ENCODE measurements around the gene FOCAD.

The FOCAD gene

DNA sequence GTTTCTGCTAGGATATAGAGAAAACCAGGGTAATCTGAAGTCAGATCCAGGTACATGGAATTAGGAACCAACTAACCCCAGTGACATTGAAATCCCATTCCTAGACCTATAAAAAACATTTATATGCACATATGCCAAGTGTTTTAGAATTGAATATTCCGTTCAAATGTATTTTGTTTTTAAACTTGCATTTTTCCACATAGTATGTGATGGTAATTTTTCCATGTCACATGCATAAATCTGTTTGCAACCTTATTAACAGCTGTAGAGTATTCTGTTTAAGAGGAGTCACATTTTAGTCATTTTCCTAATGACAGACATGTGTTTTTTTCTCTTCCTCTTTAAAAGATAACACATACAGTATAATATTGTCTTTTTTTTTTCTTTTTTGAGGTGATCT lies 50.2 kb downstream of the FOCAD start:
- no peaks in the 10 kb centered on the region for H3K9me3 Mint-ChIP-seq (ENCODE audit: low read depth)
- peaks cover 2% of the 10 kb centered on the region for H3K4me1 Mint-ChIP-seq (ENCODE audit: low read depth)
- no peak overlapping the region for H3K27ac Mint-ChIP-seq
- no peak overlapping the region for H3K4me3 Mint-ChIP-seq
- H3K27me3 Mint-ChIP-seq = no peaks in the 10 kb centered on the region
- H3K36me3 Mint-ChIP-seq = peaks cover 23% of the 10 kb centered on the region

DNA sequence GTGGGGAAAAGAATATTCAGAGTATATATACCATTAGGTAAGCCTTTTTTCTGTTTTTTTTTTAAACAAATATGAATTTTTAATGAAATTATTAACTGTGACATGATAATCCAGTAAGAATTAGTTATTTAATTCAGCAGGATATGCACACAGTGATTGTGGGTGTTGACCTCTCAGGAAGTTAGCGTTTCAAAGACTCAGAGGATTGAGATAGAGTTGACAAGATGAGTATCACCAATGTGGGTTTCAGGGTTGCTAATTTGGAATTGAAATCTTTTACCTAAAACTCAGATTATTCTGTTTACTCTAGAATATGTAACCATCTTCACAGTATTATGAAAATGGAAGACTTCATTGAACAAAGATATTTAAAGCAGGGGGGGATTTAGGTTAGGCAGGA lies 56.2 kb downstream of the FOCAD start:
- Mint-ChIP-seq H3K27me3 (no peaks in the 10 kb centered on the region), H3K9me3 (ENCODE audit: low read depth) (no peaks in the 10 kb centered on the region), H3K36me3 (peaks cover 33% of the 10 kb centered on the region), H3K4me1 (ENCODE audit: low read depth) (peaks cover 15% of the 10 kb centered on the region), H3K4me3 (no peak overlapping the region), H3K27ac (peak overlapping the region; percentile 36)

DNA sequence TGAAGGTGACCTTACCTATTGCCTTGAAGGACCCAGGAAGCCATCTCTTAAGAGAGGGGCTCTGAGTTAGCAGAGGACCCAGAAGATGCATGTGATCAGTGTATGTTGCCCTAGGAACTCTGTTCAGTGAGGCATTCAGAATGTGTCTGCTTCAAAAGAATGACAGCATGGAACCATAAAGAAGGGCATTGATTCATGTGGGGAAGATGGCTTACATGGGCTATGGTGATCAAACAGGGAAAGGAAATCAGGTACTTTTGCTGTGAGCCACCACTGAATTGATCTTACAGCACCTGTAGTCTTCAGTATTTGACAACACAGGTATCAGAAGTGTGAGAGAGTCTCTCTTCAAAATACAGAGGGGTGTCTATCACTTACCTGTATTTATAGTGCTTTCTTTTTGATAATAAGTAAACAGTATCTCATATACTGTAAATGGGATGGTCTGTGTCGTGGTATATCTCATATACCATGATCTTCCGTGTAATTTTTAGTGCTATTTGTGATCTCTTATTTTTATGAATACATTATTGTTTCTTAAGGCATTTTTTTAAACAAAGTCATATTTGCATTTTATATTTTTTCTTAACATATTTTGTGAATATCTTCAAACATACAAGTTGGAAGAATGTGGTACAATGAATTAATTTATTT lies 57.0 kb downstream of the FOCAD start:
- Mint-ChIP-seq H3K27ac (no peak overlapping the region), H3K4me1 (ENCODE audit: low read depth) (peaks cover 15% of the 10 kb centered on the region), H3K9me3 (ENCODE audit: low read depth) (no peaks in the 10 kb centered on the region), H3K4me3 (no peak overlapping the region), H3K27me3 (no peaks in the 10 kb centered on the region), H3K36me3 (peaks cover 33% of the 10 kb centered on the region)

DNA sequence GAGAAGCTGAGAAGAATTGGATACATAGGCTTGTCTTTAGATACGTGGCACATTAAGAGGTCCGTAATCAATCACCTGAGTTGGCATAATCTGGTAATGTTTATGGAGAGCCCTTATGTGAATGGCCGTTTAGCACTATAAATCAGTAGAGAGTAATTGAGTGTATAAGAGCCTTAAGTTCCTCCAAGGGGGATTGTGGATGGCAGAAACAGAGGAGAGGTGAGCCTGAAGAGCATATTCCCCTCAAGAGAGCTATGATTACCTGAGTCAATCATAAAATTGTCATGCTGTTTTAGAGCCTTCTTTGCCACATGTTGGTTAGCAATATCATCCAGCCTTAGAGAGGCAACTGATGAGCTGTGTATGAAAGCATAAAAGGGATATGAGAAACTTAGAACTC lies 58.8 kb downstream of the FOCAD start:
- Mint-ChIP-seq H3K27me3 (no peaks in the 10 kb centered on the region), H3K27ac (no peak overlapping the region), H3K4me1 (ENCODE audit: low read depth) (peaks cover 15% of the 10 kb centered on the region), H3K4me3 (no peak overlapping the region), H3K9me3 (ENCODE audit: low read depth) (no peaks in the 10 kb centered on the region), H3K36me3 (peaks cover 25% of the 10 kb centered on the region)

DNA sequence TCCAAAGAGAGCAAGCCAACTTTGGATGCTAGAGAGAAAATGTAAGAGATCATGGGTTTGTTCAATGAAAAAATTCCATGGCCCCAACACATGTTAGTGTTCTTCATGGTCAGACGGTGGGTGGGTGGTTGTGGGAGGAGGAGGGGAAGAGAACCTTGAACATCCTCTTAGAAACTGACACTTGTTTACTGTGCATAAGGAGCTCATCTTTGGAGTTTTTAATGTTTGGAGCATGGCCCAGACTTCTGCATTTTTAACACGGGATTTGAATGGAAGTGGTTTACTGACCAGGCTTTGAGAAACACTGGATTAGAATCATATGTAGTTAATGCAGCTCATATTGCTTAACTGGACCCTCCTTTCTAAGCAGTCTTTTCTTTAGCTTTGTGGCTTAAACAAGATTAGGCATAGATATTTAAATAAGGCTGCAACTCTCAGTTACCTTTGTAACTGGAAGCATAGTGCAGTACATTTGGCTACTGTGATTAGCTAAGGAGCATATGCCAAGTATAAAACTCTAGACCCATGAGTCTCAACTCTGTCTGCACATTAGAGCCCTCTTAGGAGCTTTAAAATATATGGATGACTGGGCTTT lies 60.1 kb downstream of the FOCAD start:
- Mint-ChIP-seq H3K27me3 (no peaks in the 10 kb centered on the region), H3K4me3 (no peak overlapping the region), H3K27ac (no peak overlapping the region), H3K36me3 (peaks cover 18% of the 10 kb centered on the region), H3K4me1 (ENCODE audit: low read depth) (peaks cover 15% of the 10 kb centered on the region), H3K9me3 (ENCODE audit: low read depth) (no peaks in the 10 kb centered on the region)

DNA sequence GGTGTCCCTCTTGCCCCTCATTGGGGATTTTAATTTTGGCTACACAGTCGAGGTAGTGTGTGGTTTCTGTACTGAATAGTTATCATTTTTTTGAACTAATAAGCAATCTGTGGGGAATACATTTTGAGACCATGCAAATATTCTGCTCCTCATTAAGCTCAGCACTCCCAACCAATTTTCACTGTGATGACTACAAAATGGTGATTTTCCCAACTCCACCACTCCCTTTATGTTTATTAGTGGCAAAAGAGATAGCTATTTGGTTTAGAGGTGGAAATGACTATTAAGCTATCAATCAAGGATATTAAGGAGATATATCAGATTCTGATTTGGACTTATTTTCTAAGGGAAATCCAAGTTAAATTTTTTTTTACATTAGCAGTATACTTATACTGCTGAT lies 62.9 kb downstream of the FOCAD start:
- no peak overlapping the region for H3K4me3 Mint-ChIP-seq
- H3K4me1 Mint-ChIP-seq (ENCODE audit: low read depth) = no peaks in the 10 kb centered on the region

DNA sequence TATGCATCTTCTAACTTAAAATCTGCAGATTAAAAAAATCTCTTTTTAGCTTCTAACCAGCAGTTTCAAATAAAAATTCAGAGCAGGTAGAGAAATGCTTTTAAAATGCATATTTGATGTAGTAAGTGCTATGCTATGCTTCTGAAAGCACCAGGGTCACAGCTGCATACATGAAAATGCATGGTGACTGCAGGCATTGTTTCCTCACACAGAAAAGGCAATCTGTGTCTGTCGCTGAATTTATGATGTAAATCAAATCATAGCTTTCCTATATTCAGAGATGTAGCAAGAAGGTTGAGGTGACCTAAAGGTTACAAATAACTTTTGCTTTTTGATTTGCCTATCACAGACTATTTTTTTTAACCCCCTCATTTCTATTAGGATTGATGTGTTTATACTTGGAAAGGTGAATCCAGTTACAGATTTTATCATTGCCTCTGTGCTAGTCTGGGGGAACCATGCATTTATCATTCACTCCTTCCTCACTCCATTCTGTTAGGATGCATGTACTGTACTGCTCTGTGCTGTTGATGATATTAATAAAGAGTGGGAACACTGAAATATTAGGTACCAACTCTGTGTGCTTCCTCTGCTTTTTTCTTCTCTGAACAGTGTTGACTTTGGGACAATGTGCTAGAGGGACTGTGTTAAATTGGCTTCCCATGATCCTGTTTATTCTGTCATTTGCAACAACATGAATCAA lies 65.6 kb downstream of the FOCAD start:
- no peaks in the 10 kb centered on the region for H3K9me3 Mint-ChIP-seq (ENCODE audit: low read depth)
- H3K27ac Mint-ChIP-seq = no peak overlapping the region
- no peaks in the 10 kb centered on the region for H3K27me3 Mint-ChIP-seq
- no peak overlapping the region for H3K4me3 Mint-ChIP-seq
- H3K4me1 Mint-ChIP-seq (ENCODE audit: low read depth) = no peaks in the 10 kb centered on the region
- peaks cover 3% of the 10 kb centered on the region for H3K36me3 Mint-ChIP-seq

More for the DNA sequence above, 62.9 kb downstream of the FOCAD start:
- Mint-ChIP-seq H3K9me3 (ENCODE audit: low read depth) (no peaks in the 10 kb centered on the region), H3K36me3 (peaks cover 14% of the 10 kb centered on the region), H3K27me3 (no peaks in the 10 kb centered on the region), H3K27ac (no peak overlapping the region)

DNA sequence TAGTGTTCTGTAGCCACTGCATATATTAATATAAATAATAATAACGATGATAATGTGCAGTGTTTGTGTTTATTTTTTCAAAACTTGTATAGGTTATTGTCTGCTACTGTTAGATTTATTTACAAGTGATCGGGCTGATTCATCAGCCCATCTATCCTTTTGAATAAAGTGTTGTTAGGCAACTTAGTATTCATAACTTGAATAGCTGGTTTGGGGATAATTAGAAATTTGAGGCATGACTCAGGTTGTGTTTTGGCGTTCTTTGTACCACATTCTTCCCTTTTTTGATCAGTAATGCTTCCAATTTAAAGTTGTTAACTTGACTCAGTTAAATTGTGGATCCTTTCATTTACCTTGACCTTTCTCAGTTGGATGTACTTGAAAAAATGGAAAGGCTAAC lies 69.7 kb downstream of the FOCAD start:
- H3K9me3 Mint-ChIP-seq (ENCODE audit: low read depth) = no peaks in the 10 kb centered on the region
- no peaks in the 10 kb centered on the region for H3K4me1 Mint-ChIP-seq (ENCODE audit: low read depth)
- H3K4me3 Mint-ChIP-seq = no peak overlapping the region
- H3K27ac Mint-ChIP-seq = no peak overlapping the region
- no peaks in the 10 kb centered on the region for H3K27me3 Mint-ChIP-seq
- H3K36me3 Mint-ChIP-seq = peaks cover 12% of the 10 kb centered on the region

DNA sequence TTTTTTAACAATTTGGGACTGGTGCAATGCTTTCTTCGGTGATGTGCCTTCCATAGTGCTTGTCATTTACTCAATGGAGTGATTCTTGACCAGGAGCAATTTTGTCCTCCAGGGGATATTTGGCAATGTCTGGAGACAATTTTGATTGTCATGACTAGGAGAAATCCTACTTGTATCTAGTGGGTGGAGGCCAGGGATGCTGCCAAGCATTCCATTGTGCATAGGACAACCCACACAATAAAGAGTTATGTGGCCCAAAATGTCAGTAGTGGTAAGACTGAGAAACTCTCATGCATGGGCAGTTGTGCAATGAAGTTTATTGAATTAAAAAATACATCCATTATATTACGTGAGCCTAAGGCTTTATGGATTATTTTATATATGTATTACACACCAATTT lies 70.5 kb downstream of the FOCAD start:
- Mint-ChIP-seq H3K27ac (no peak overlapping the region), H3K9me3 (ENCODE audit: low read depth) (no peaks in the 10 kb centered on the region), H3K4me1 (ENCODE audit: low read depth) (no peaks in the 10 kb centered on the region), H3K4me3 (no peak overlapping the region), H3K27me3 (no peaks in the 10 kb centered on the region), H3K36me3 (peaks cover 12% of the 10 kb centered on the region)

DNA sequence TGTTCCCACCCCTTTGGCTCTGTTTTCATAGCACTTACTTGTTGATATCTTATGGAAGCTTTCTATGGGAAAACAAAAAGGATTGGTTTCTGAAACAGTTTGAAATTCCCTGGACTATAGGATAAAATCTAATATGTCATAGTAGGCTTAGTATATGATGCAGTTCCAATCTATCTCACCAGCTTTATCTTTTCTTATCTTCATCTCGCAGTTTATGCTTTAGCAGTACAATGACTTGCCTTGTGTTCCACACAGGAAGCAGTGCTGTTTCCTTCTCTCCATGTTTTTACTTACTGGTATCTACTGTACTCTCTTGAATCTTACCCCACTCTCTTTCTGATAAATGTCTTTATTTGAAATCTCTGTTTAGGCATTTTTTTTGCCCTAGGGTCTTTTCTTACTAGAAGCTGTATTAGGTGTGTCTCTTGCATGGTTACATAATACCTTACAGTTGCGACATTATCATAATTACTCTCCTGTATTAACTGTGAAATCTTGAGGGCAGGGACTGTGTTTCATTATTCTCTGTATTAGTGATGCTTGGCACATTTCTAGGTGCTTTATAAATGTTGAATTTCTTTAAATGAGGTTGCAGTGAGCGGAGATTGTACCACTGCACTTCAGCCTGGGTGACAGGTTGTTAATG lies 76.3 kb downstream of the FOCAD start:
- H3K27ac Mint-ChIP-seq = no peak overlapping the region
- H3K27me3 Mint-ChIP-seq = no peaks in the 10 kb centered on the region
- no peaks in the 10 kb centered on the region for H3K4me1 Mint-ChIP-seq (ENCODE audit: low read depth)
- peaks cover 22% of the 10 kb centered on the region for H3K36me3 Mint-ChIP-seq
- H3K4me3 Mint-ChIP-seq = no peak overlapping the region
- no peaks in the 10 kb centered on the region for H3K9me3 Mint-ChIP-seq (ENCODE audit: low read depth)

DNA sequence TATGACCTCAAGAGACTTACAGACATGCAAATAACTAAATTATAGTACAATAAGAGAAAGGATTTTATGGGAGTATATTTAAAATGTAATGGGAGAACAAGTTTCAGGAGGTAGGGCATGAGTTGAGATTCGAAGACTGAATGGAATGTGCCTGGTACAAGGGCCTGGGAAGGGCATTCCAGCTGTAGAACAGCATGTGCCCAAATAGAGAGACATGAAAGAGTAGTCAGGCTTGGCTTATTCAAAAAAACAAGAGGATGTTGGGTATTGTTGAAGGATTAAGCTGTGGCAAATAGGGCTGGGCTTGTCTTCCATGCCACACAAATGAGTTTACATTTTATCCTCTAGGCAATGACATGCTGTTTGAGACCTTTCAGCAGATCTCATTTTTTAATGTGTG lies 86.9 kb downstream of the FOCAD start:
- Mint-ChIP-seq H3K9me3 (ENCODE audit: low read depth) (no peaks in the 10 kb centered on the region), H3K27ac (no peak overlapping the region), H3K36me3 (peaks cover 44% of the 10 kb centered on the region), H3K4me1 (ENCODE audit: low read depth) (no peaks in the 10 kb centered on the region), H3K4me3 (no peak overlapping the region), H3K27me3 (no peaks in the 10 kb centered on the region)

DNA sequence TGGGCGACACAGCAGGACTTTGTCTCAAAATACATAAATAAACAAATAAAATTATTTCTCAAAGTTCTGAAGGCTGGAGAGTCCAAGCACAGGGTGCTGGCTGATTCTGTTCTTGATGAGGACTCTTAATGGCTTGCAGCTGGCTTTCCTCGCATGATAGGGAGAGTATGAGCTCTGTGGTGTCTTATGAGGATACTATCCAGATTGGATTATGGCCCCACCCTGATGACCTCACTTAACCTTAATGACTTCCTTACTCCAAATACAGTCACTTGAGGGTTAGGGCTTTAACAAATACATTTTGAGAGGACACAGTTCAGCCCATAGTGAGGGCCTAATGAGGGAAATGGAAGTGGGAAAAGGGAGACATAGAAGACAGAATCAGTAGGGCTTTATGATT lies 87.7 kb downstream of the FOCAD start:
- H3K36me3 Mint-ChIP-seq = peaks cover 39% of the 10 kb centered on the region
- H3K4me1 Mint-ChIP-seq (ENCODE audit: low read depth) = no peaks in the 10 kb centered on the region
- H3K27me3 Mint-ChIP-seq = no peaks in the 10 kb centered on the region
- H3K27ac Mint-ChIP-seq = no peak overlapping the region
- H3K4me3 Mint-ChIP-seq = no peak overlapping the region
- H3K9me3 Mint-ChIP-seq (ENCODE audit: low read depth) = no peaks in the 10 kb centered on the region

DNA sequence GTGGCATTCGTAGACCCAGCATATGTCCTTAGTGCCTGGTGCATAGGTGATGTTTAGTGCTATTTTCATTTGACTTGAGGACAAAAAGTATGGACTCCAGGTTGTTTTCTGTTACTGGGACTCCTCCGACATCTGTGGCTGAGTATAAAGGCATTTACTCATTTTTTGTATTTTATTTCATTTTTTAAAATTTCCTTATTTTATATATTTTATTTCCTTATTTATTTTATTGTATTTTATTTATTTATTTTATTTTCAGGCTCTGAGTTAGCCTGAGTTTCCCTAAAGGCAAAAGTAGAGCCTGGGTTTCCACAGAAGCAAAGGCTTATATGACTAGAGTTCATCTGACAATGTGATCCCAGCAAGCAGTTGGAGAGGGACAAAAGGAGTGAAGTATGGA lies 91.6 kb downstream of the FOCAD start:
- H3K27me3 Mint-ChIP-seq = no peaks in the 10 kb centered on the region
- no peaks in the 10 kb centered on the region for H3K4me1 Mint-ChIP-seq (ENCODE audit: low read depth)
- H3K4me3 Mint-ChIP-seq = no peak overlapping the region
- no peak overlapping the region for H3K27ac Mint-ChIP-seq
- peaks cover 37% of the 10 kb centered on the region for H3K36me3 Mint-ChIP-seq
- H3K9me3 Mint-ChIP-seq (ENCODE audit: low read depth) = no peaks in the 10 kb centered on the region

DNA sequence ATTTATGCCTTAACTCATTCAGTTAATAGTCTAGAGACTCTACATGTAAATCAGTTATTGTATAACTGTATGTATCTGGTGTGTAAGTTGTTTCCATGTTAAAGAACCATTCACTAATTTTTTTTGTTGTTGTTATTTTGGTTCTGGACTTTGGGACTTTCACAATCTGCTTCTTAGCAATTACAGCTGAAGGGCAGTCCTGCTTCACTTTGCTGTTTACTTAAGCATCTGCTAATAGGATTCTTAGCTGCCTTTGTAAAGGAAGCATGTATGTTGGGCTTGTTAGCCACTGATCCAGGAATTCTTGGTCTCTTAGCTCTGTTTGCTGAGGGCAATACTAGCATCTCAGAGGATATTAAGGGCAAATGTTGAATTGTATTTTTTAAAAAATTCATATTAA lies 97.0 kb downstream of the FOCAD start:
- Mint-ChIP-seq H3K4me1 (ENCODE audit: low read depth) (no peaks in the 10 kb centered on the region), H3K36me3 (peaks cover 35% of the 10 kb centered on the region), H3K27me3 (no peaks in the 10 kb centered on the region), H3K4me3 (no peak overlapping the region), H3K27ac (no peak overlapping the region), H3K9me3 (ENCODE audit: low read depth) (no peaks in the 10 kb centered on the region)

DNA sequence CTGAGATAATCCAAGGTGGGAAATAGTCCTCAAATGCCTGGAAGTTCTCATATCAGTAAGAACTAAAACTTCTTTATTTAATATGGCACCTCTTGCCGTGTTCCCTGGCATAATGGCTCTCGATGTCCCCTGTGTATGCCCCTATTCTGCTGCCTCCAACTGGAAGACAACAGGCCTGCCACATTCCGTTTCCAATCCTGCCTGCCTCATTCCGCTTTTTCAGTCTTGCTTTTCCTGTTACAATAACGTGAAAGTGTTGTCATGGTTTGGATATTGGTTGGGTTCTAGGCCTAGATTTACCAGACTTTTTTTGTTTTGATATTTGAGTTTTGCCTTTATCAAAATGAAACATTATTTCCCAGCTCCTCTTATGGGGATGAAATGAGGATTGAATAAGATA lies 98.2 kb downstream of the FOCAD start:
- peaks cover 33% of the 10 kb centered on the region for H3K36me3 Mint-ChIP-seq
- H3K27ac Mint-ChIP-seq = no peak overlapping the region
- H3K9me3 Mint-ChIP-seq (ENCODE audit: low read depth) = no peaks in the 10 kb centered on the region
- no peaks in the 10 kb centered on the region for H3K4me1 Mint-ChIP-seq (ENCODE audit: low read depth)
- H3K4me3 Mint-ChIP-seq = no peak overlapping the region
- H3K27me3 Mint-ChIP-seq = no peaks in the 10 kb centered on the region
